Mucosa of stomach (tissue), 1 donor: Measurements from ENCODE around the gene ACCS.

Experiments used
- H3K27me3 ChIP-seq: one replicate; pipeline ENCODE4 v1.7.0; 2013; ENCODE audit warnings: mild to moderate bottlenecking, low read length; ENCODE audit not compliant: control insufficient read depth, insufficient read depth
- H3K36me3 ChIP-seq: one replicate; pipeline ENCODE4 v1.7.0; 2013; ENCODE audit warnings: low read length; ENCODE audit not compliant: control insufficient read depth, insufficient read depth
- H3K4me1 ChIP-seq: one replicate; pipeline ENCODE4 v1.7.0; 2013; ENCODE audit warnings: mild to moderate bottlenecking, low read length; ENCODE audit not compliant: control insufficient read depth, insufficient read depth
- H3K4me3 ChIP-seq: one replicate; pipeline ENCODE4 v1.7.0; 2013; ENCODE audit warnings: low read length
- H3K9ac ChIP-seq: one replicate; pipeline ENCODE4 v1.7.0; 2013; ENCODE audit warnings: mild to moderate bottlenecking, low read length, moderate library complexity
- H3K9me3 ChIP-seq: one replicate; pipeline ENCODE4 v1.7.0; 2013; ENCODE audit warnings: mild to moderate bottlenecking, low read length, moderate library complexity; ENCODE audit not compliant: control insufficient read depth
- donor health status: Pancreatic carcinoma.

ACCS gene

DNA sequence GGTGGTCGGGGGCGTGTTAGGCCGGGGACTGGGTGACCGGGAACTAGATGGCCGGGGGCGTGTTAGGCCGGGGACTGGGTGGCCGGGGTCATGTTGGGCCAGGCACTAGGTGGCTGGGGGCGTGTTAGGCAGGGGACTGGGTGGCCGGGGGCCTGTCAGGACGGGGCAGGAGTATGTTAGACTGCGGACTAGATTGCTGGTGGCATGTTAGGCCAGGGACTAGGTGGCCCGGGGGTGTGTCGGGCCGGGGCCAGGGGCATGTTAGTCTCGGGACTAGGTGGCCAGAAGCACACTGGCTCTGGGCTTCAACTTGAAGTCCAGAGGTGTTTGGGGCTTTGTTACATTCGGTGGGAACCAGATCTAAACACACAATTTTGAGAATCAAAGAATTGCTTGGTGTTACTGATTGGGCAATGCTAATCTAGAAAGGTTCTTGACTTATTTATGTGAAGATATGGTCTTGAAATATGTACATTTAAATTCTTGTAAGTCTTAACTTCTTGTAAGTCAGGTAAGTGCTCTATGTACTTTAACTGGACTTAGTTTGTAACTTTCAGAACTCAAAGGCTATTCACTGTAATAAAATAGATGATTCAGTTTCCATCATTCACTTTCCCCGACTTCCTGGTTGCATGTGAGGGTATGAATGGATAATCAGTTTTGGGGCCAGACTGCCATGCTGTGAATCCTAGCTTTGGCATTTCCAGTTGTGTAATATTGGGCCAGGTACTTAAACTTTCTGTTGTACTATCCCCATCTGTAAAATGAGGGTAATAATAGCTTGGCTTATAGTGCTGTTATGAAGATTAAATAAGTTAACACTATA is 30.5 kb downstream of the ACCS start:
- H3K4me3 ChIP-seq: peak overlapping the region; percentile 64
- no peaks in the 10 kb centered on the region for H3K27me3 ChIP-seq
- peaks cover 11% of the 10 kb centered on the region for H3K4me1 ChIP-seq
- H3K36me3 ChIP-seq: no peaks in the 10 kb centered on the region
- H3K9ac ChIP-seq: peak overlapping the region; percentile 82
- H3K9me3 ChIP-seq: no peaks in the 10 kb centered on the region

- Histone ChIP-seq H3K36me3 (no peaks in the 10 kb centered on the region), H3K9ac (no peak overlapping the region), H3K27me3 (no peaks in the 10 kb centered on the region), H3K4me3 (no peak overlapping the region), H3K9me3 (no peaks in the 10 kb centered on the region), H3K4me1 (peaks cover 11% of the 10 kb centered on the region)
Observed at GRCh38 chr11:44097821-44098220, 31.8 kb downstream of the ACCS start.

DNA sequence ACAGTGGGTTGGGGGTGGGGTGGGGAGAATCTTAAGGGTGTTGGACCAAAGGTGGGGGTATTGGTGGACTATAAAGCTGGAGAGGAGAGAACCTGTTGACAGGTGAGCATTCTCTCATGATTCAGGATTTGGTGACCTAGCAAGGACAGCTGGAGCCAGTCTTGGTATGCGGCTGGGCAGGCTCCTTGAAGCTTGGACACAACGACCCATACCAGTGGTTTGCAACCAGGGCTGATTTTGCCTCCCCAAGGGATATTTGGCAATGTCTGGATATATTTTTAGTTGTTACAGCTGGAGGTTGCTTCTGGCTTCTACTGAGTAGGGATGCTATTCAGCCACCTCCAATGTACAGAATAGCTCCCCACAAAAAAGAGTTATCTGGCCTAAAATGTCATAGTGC is 35.0 kb downstream of the ACCS start:
- no peak overlapping the region for H3K9ac ChIP-seq
- no peaks in the 10 kb centered on the region for H3K9me3 ChIP-seq
- H3K36me3 ChIP-seq: no peaks in the 10 kb centered on the region
- no peak overlapping the region for H3K4me3 ChIP-seq
- peaks cover 11% of the 10 kb centered on the region for H3K4me1 ChIP-seq
- H3K27me3 ChIP-seq: no peaks in the 10 kb centered on the region

- H3K9ac ChIP-seq: no peak overlapping the region
- H3K36me3 ChIP-seq: no peaks in the 10 kb centered on the region
- H3K4me1 ChIP-seq: no peaks in the 10 kb centered on the region
- no peaks in the 10 kb centered on the region for H3K9me3 ChIP-seq
- no peaks in the 10 kb centered on the region for H3K27me3 ChIP-seq
- no peak overlapping the region for H3K4me3 ChIP-seq
Observed at GRCh38 chr11:44104481-44105294, 38.6 kb downstream of the ACCS start.

DNA sequence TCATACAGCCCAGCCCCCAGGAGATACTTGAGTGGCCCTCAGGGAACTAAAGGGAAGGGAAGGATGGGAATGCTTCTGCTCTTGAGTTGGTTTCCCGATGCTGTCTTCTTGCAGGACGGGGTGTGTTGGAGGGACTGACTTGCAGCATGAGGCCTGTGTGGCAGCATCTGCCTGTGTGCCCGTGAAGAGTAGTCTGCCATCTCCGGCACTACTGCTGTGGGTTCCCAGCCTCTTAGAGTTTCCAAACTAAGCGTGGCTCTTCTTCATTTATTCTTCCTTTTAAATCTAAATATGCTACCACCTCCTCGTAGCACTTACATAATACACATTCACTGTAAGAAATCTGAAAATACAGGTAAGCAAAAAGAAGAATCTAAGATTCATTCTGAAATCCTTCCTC is 42.2 kb downstream of the ACCS start:
- H3K36me3 ChIP-seq: no peaks in the 10 kb centered on the region
- no peak overlapping the region for H3K9ac ChIP-seq
- H3K4me1 ChIP-seq: no peaks in the 10 kb centered on the region

GRCh38 chr11:44110231-44110679 is 44.2 kb downstream of the ACCS start:
- Histone ChIP-seq H3K36me3 (no peaks in the 10 kb centered on the region), H3K27me3 (no peaks in the 10 kb centered on the region)

More for the DNA sequence above, 42.2 kb downstream of the ACCS start:
- no peaks in the 10 kb centered on the region for H3K9me3 ChIP-seq
- H3K4me3 ChIP-seq: no peak overlapping the region
- no peaks in the 10 kb centered on the region for H3K27me3 ChIP-seq

DNA sequence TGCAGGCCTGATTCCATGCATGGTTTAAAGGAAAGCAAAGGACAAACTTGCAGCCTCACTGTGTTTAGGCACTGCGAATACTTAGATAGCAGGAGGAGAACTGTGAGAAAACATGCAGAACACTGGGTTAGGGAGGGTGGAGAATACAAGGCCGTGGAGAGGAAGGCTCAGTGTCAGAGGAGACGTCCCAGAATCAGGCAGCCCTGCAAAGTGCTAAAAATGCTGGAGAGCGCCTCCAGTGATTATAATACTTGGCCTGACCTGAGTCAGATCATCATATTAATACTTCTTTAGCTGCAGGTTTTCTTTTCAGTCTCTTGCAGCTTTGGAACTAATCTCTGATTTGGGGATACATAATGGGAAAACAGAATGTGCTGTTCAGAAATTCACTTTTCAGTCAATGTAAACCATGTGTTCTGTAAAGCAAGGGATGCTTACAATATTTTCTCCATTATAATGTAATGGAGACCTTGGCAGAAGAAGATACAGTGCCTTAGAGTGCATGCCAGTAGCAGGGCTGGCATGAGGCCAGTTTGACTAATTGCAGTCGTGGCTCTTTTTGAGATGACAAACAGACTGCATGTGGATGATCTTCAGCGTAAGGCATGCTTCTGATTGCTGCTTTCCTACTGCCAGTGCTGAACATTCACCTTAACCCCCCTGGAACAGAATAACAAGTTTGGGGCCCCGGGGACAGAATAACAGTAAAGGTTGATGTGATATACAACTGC is 46.2 kb downstream of the ACCS start:
- Histone ChIP-seq H3K4me3 (no peak overlapping the region), H3K27me3 (no peaks in the 10 kb centered on the region), H3K9ac (no peak overlapping the region), H3K9me3 (no peaks in the 10 kb centered on the region), H3K4me1 (no peaks in the 10 kb centered on the region), H3K36me3 (no peaks in the 10 kb centered on the region)

More at GRCh38 chr11:44110231-44110679, 44.2 kb downstream of the ACCS start:
- Histone ChIP-seq H3K9ac (no peak overlapping the region), H3K9me3 (no peaks in the 10 kb centered on the region), H3K4me1 (no peaks in the 10 kb centered on the region), H3K4me3 (no peak overlapping the region)

DNA sequence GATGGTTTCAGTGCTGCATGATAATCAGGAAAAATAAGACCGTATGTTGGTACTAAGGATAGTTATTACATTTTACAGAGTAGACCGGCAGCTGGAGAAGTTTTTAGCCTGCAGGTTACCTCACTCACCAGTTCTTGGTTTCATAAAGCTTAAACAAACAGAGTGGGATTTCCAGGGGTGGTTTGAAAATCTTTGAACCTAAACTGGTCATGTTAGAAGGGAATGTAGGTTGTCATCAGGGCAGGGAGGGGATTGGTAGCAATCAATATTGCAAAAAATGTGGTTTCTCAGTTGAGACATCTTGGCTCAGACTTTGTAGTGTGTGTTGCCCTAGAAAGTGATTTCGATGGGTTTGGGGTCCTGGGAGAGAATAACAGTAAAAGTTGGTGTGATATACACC is 46.9 kb downstream of the ACCS start:
- H3K9ac ChIP-seq: no peak overlapping the region
- H3K4me3 ChIP-seq: no peak overlapping the region
- no peaks in the 10 kb centered on the region for H3K36me3 ChIP-seq
- H3K9me3 ChIP-seq: no peaks in the 10 kb centered on the region
- H3K27me3 ChIP-seq: no peaks in the 10 kb centered on the region
- H3K4me1 ChIP-seq: no peaks in the 10 kb centered on the region

DNA sequence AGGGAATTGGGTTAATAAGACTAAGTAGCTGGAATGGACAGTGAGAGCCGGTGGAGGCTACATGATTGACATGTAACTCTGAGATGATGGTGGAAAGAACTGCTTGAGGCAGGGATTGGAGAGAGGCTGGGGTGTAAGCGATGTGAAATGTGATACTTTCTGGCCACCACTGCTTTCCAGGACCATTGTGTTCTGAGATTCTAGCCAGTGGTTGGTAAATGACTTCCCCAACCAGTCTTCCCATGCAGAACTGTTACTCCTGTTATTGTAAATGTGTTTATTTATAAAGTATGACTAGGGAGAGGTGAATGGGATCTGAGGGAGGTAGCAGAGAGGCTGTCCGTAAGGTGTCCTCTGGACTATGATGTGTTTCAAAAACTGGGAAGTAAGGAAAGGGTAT is 47.5 kb downstream of the ACCS start:
- H3K4me1 ChIP-seq: no peaks in the 10 kb centered on the region
- H3K9me3 ChIP-seq: no peaks in the 10 kb centered on the region
- H3K36me3 ChIP-seq: no peaks in the 10 kb centered on the region
- H3K9ac ChIP-seq: no peak overlapping the region
- H3K4me3 ChIP-seq: no peak overlapping the region
- no peaks in the 10 kb centered on the region for H3K27me3 ChIP-seq

DNA sequence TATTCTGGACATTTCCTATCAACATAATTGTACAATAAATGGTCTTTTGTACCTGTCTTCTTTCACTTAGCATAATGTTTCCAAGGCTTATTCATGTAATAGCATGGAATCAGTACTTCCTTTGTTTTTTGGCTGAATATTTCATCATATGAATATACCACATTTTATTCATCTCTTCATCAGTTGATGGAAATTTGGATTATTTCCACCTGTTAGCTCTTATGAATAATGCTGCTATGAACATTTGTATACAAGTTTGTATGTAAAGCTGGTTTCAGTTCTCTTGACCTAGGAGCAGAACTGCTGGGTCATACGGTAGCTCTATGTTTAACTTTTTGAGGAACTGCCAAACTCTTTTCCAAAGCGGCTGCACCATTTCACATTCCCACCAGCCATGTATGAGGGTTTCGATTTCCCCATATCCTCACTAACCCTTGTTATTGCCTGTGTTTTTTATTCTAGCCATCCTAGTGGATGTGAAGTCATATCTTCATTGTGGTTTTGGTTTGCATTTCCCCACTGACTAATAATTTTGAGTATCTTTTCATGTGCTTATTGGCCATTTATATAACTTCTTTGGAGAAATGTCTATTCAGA is 50.3 kb downstream of the ACCS start:
- H3K27me3 ChIP-seq: no peaks in the 10 kb centered on the region
- H3K9me3 ChIP-seq: no peaks in the 10 kb centered on the region
- H3K36me3 ChIP-seq: peaks cover 3% of the 10 kb centered on the region
- no peak overlapping the region for H3K4me3 ChIP-seq
- H3K4me1 ChIP-seq: no peaks in the 10 kb centered on the region
- no peak overlapping the region for H3K9ac ChIP-seq

- no peaks in the 10 kb centered on the region for H3K27me3 ChIP-seq
- no peak overlapping the region for H3K9ac ChIP-seq
- no peak overlapping the region for H3K4me3 ChIP-seq
- peaks cover 3% of the 10 kb centered on the region for H3K36me3 ChIP-seq
- no peaks in the 10 kb centered on the region for H3K4me1 ChIP-seq
- H3K9me3 ChIP-seq: no peaks in the 10 kb centered on the region
Observed at GRCh38 chr11:44120169-44120568, 54.1 kb downstream of the ACCS start.
